A673 (cell line): ENCODE data around the gene IVL. TPM values are rescaled to one million over a fixed set of nuclear protein-coding genes. Genes with fewer than 3 reads are reported as not detected.

Source experiments
- BruUV-seq: library from RNA; stranded (reverse); fragments of 400-500 nt; replicated peaks from 2 replicates; lab custom pipeline; 2021; lab: Mats Ljungman, UMichigan
- CTCF ChIA-PET: fragments of 300-600 bp; sonication (Branson Sonifier 250); formaldehyde crosslinking; loops from one replicate; lab custom pipeline; 2022; ENCODE audit warnings: antibody characterized with exemption; lab: Charles Lee
- POLR2A ChIA-PET: fragments of 300-600 bp; sonication (Branson Sonifier 250); formaldehyde crosslinking; loops from one replicate; lab custom pipeline; 2022; ENCODE audit warnings: antibody characterized with exemption; ENCODE audit not compliant: low non-redundant PET; lab: Charles Lee
- DNase-seq: peaks from one replicate; pipeline ENCODE4 v3.0.0-alpha.2; 2015; ENCODE audit warnings: low spot score
- H3K27ac ChIP-seq: fragments of 200-600 bp; sonication (generic); 2 replicates; pipeline ENCODE4 v1.5.1; 2016; ENCODE audit warnings: mixed run types, low read depth, mild to moderate bottlenecking, mixed read lengths, antibody characterized with exemption, low read length; ENCODE audit not compliant: poor library complexity, severe bottlenecking
- H3K27me3 ChIP-seq: fragments of 200-600 bp; sonication (generic); replicated peaks from 2 replicates; pipeline ENCODE4 v1.6.1; 2017; ENCODE audit warnings: mixed run types, low read depth, mild to moderate bottlenecking, mixed read lengths, antibody characterized with exemption, low read length; ENCODE audit not compliant: insufficient read depth, poor library complexity
- H3K36me3 ChIP-seq: fragments of 200-600 bp; sonication (generic); 2 replicates; pipeline ENCODE4 v1.6.1; 2016; ENCODE audit warnings: mixed run types, mild to moderate bottlenecking, mixed read lengths, antibody characterized with exemption, low read length; ENCODE audit not compliant: insufficient read depth, poor library complexity, severe bottlenecking
- H3K4me1 ChIP-seq: fragments of 200-600 bp; sonication (generic); 2 replicates; pipeline ENCODE4 v1.6.1; 2017; ENCODE audit warnings: mixed run types, mild to moderate bottlenecking, mixed read lengths, antibody characterized with exemption, low read length; ENCODE audit not compliant: insufficient read depth, poor library complexity, severe bottlenecking
- H3K4me3 ChIP-seq: fragments of 200-600 bp; sonication (generic); 2 replicates; pipeline ENCODE4 v1.5.1; 2016; ENCODE audit warnings: low read depth, mixed run types, mild to moderate bottlenecking, mixed read lengths, low read length; ENCODE audit not compliant: poor library complexity, severe bottlenecking
- H3K9me3 ChIP-seq: fragments of 200-600 bp; sonication (generic); 2 replicates; pipeline ENCODE4 v1.6.1; 2016; ENCODE audit warnings: mixed run types, low read depth, mild to moderate bottlenecking, mixed read lengths, antibody characterized with exemption, low read length; ENCODE audit not compliant: poor library complexity, severe bottlenecking
- CTCF ChIP-seq: fragments of 300-800, 200-600 bp; sonication (generic); conservative IDR thresholded peaks from 2 replicates; pipeline ENCODE4 v1.5.1; 2017; ENCODE audit warnings: low read depth, mild to moderate bottlenecking, antibody characterized with exemption, low read length, moderate library complexity, mixed read lengths
- EZH2 ChIP-seq: fragments of 200-600 bp; sonication (generic); IDR thresholded peaks from 2 replicates; pipeline ENCODE4 v1.6.1; 2017; ENCODE audit warnings: borderline replicate concordance, low read depth, mild to moderate bottlenecking, mixed read lengths, antibody characterized with exemption, low read length; ENCODE audit not compliant: poor library complexity, severe bottlenecking
- intact Hi-C: fragments of 100-400 bp; cut with micrococcal nuclease; formaldehyde crosslinking; loops from one replicate; pipeline ENCODE4 v1.10.0; 2022; ENCODE audit not compliant: unreplicated experiment
- total RNA-seq: library from RNA; stranded (reverse); gene quantifications from 2 replicates; pipeline ENCODE4 v1.2.3, GENCODE V29; 2021

The IVL gene
- total RNA-seq, 1 experiment from 2014 or later, result not detected

GRCh38 chr1:152902636-152903035 lies 5.7 kb upstream of the IVL start:
- POLR2A ChIA-PET, result no interaction called here
- H3K4me3 ChIP-seq, result no peak overlapping the region
- CTCF ChIA-PET, result no interaction called here
- no peak overlapping the region for H3K27ac ChIP-seq
- no peaks in the 10 kb centered on the region for H3K4me1 ChIP-seq
- DNase-seq, result no peak
- no peaks in the 10 kb centered on the region for H3K36me3 ChIP-seq
- TF ChIP-seq CTCF (no peak), EZH2 (no peak)
- intact Hi-C loops, result no loop called here
- no peaks in the 10 kb centered on the region for H3K9me3 ChIP-seq
- H3K27me3 ChIP-seq, result peaks cover 56% of the 10 kb centered on the region
- BruUV-seq, result no TSS peak

GRCh38 chr1:152904688-152905440 lies 3.5 kb upstream of the IVL start:
- ChIA-PET POLR2A (no interaction called here), CTCF (no interaction called here)
- BruUV-seq, result no TSS peak
- H3K4me1 ChIP-seq, result no peaks in the 10 kb centered on the region
- no peaks in the 10 kb centered on the region for H3K36me3 ChIP-seq
- no peak for DNase-seq
- no peak overlapping the region for H3K27ac ChIP-seq
- intact Hi-C loops, result no loop called here
- peaks cover 47% of the 10 kb centered on the region for H3K27me3 ChIP-seq
- TF ChIP-seq CTCF, result no peak
- no peak for TF ChIP-seq EZH2
- no peak overlapping the region for H3K4me3 ChIP-seq
- H3K9me3 ChIP-seq, result no peaks in the 10 kb centered on the region

- CTCF ChIA-PET, result no interaction called here
- intact Hi-C loops, result no loop called here
- no peak overlapping the region for H3K27ac ChIP-seq
Observed at GRCh38 chr1:152906023-152906565, 2.3 kb upstream of the IVL start.

More at GRCh38 chr1:152906023-152906565, 2.3 kb upstream of the IVL start:
- Histone ChIP-seq H3K4me3 (no peak overlapping the region), H3K4me1 (no peaks in the 10 kb centered on the region), H3K9me3 (no peaks in the 10 kb centered on the region), H3K36me3 (no peaks in the 10 kb centered on the region), H3K27me3 (peaks cover 39% of the 10 kb centered on the region)
- no TSS peak for BruUV-seq
- POLR2A ChIA-PET, result no interaction called here
- no peak for DNase-seq
- TF ChIP-seq EZH2, result no peak
- TF ChIP-seq CTCF, result no peak
